ENCODE data around the gene MBLAC1. TPM values are rescaled to one million over a fixed set of nuclear protein-coding genes. Genes with fewer than 3 reads are reported as not detected.
A peak's percentile ranks its signal among the peaks of the same experiment; 100 is the strongest.

MBLAC1 gene
- total and polyA plus RNA-seq, 12 donors, result 1.2 to 3.5 (median 2.1) TPM

GRCh38 chr7:100100420-100101015 lies 26.2 kb upstream of the MBLAC1 start:
- DNase-seq (peak; percentile 93 to 95), ATAC-seq (peak; percentile 88 to 95 (median 93))
- H3K9me3 ChIP-seq, result no peaks in the 10 kb centered on the region
- H3K27ac ChIP-seq, result peak overlapping the region; percentile 81 to 97 (median 93)
- peak overlapping the region; percentile 57 to 89 (median 78) for H3K4me3 ChIP-seq
- no peak for TF ChIP-seq CTCF (IDR thresholded peaks at IDR 0.05)
- intact Hi-C loops (cut with DNase I), result loop anchor here in 4 of 10 donors (1.0 to 2.0 kb wide), 3 partner anchors 18 to 52 kb away; partner anchors contain the start of genes CNPY4 (in 3 of the 4), TAF6 (in 3 of the 4) and ZSCAN21 (in 3 of the 4)
- H3K4me1 ChIP-seq, result peaks cover 3 to 32% (median 26%) of the 10 kb centered on the region in 9 donors
- no peaks in the 10 kb centered on the region for H3K27me3 ChIP-seq
- 0% methylated on average over 58 to 61 of the region's 61 CpGs for WGBS, 2 donors
- peaks cover 0 to 69% (median 43%) of the 10 kb centered on the region in 9 donors for H3K36me3 ChIP-seq

- no peaks in the 10 kb centered on the region for H3K27me3 ChIP-seq
- peak within 1 kb of the TSS; percentile 57 to 89 (median 78) for H3K4me3 ChIP-seq
- ATAC-seq (peak; percentile 94 to 97 (median 96)), DNase-seq (peak; percentile 99)
- peaks cover 3 to 32% (median 26%) of the 10 kb centered on the region in 9 donors for H3K4me1 ChIP-seq
- no peaks in the 10 kb centered on the region for H3K9me3 ChIP-seq
- H3K27ac ChIP-seq, result peak within 1 kb of the TSS; percentile 81 to 97 (median 93)
- intact Hi-C loops (cut with DNase I), result loop anchor here in 4 of 10 donors (1.0 to 2.0 kb wide), 3 partner anchors 18 to 52 kb away; partner anchors contain the start of genes CNPY4 (in 3 of the 4), TAF6 (in 3 of the 4) and ZSCAN21 (in 3 of the 4)
- no peak for TF ChIP-seq CTCF (IDR thresholded peaks at IDR 0.05)
- H3K36me3 ChIP-seq, result peaks cover 0 to 69% (median 43%) of the 10 kb centered on the region in 9 donors
- 0 to 1% methylated on average over 79 to 80 of the region's 80 CpGs for WGBS, 2 donors
Measured at GRCh38 chr7:100101016-100101862, 25.5 kb upstream of the MBLAC1 start, which contains the start of the genes AP4M1 and MCM7. Gene AP4M1 (plus strand): TSS chr7:100101643. CDS start chr7:100101715, 72 bp downstream. Gene MCM7 (minus strand): TSS chr7:100101397. CDS start chr7:100101294, 103 bp downstream.

GRCh38 chr7:100102950-100103840 lies 23.6 kb upstream of the MBLAC1 start:
- no peak for DNase-seq
- TF ChIP-seq CTCF (IDR thresholded peaks at IDR 0.05), result no peak
- H3K4me3 ChIP-seq, result no peak overlapping the region
- 89 to 90% methylated on average over 17 of the region's 17 CpGs for WGBS, 2 donors
- H3K9me3 ChIP-seq, result no peaks in the 10 kb centered on the region
- intact Hi-C loops (cut with DNase I), result no loop called here
- H3K36me3 ChIP-seq, result peaks cover 0 to 69% (median 26%) of the 10 kb centered on the region in 9 donors
- H3K27me3 ChIP-seq, result no peaks in the 10 kb centered on the region
- H3K4me1 ChIP-seq, result peaks cover 3 to 32% (median 26%) of the 10 kb centered on the region in 9 donors
- ATAC-seq, result no peak
- H3K27ac ChIP-seq, result no peak overlapping the region

Data from heart right ventricle (tissue), 16 donors.